ENCODE results near the gene IKZF5. TPM values are rescaled to one million over a fixed set of nuclear protein-coding genes. Genes with fewer than 3 reads are reported as not detected.

The IKZF5 gene
- total RNA-seq, 1 experiment from 2014 or later: 14.8 TPM

GRCh38 chr10:122984708-122985107, 23.9 kb downstream of the IKZF5 start:
- no peaks in the 10 kb centered on the region for H3K36me3 ChIP-seq (ENCODE audit: insufficient read depth, low read length)

GRCh38 chr10:122983898-122984297, 24.7 kb downstream of the IKZF5 start:
- Histone ChIP-seq H3K27ac (ENCODE audit: low read length) (no peak overlapping the region), H3K4me3 (ENCODE audit: low read length) (no peak overlapping the region), H3K4me1 (ENCODE audit: low read length) (peaks cover 17% of the 10 kb centered on the region), H3K4me2 (ENCODE audit: low read depth, low read length, poor library complexity, severe bottlenecking) (no peak overlapping the region), H4K20me1 (ENCODE audit: insufficient read depth, low read depth, low read length) (no peaks in the 10 kb centered on the region), H3K79me2 (ENCODE audit: low read length) (no peaks in the 10 kb centered on the region), H3K9ac (ENCODE audit: low read length) (no peak overlapping the region), H3K9me2 (replicated peaks; ENCODE audit: insufficient read depth, low read length) (no peaks in the 10 kb centered on the region), H3K27me3 (ENCODE audit: low read length) (no peaks in the 10 kb centered on the region), H3K9me3 (ENCODE audit: low read length) (no peaks in the 10 kb centered on the region), H3K36me3 (ENCODE audit: insufficient read depth, low read length) (no peaks in the 10 kb centered on the region), H2AFZ (ENCODE audit: low read length) (no peak overlapping the region)
- DNase-seq: no peak

More at GRCh38 chr10:122984708-122985107, 23.9 kb downstream of the IKZF5 start:
- no peaks in the 10 kb centered on the region for H3K9me3 ChIP-seq (ENCODE audit: low read length)
- H3K4me2 ChIP-seq (ENCODE audit: low read depth, low read length, poor library complexity, severe bottlenecking): no peak overlapping the region
- no peak for DNase-seq
- no peak overlapping the region for H3K27ac ChIP-seq (ENCODE audit: low read length)
- no peak overlapping the region for H2AFZ ChIP-seq (ENCODE audit: low read length)
- no peak overlapping the region for H3K9ac ChIP-seq (ENCODE audit: low read length)
- no peaks in the 10 kb centered on the region for H4K20me1 ChIP-seq (ENCODE audit: insufficient read depth, low read depth, low read length)
- no peaks in the 10 kb centered on the region for H3K27me3 ChIP-seq (ENCODE audit: low read length)
- no peaks in the 10 kb centered on the region for H3K79me2 ChIP-seq (ENCODE audit: low read length)
- peaks cover 16% of the 10 kb centered on the region for H3K4me1 ChIP-seq (ENCODE audit: low read length)
- no peaks in the 10 kb centered on the region for H3K9me2 ChIP-seq (replicated peaks; ENCODE audit: insufficient read depth, low read length)
- H3K4me3 ChIP-seq (ENCODE audit: low read length): no peak overlapping the region

GRCh38 chr10:122981066-122981464, 27.5 kb downstream of the IKZF5 start:
- Histone ChIP-seq H2AFZ (ENCODE audit: low read length) (0 out of 2 replicates have a peak overlapping the region, but pooled peaks have one; percentile 27), H3K4me3 (ENCODE audit: low read length) (peak overlapping the region; percentile 81), H3K36me3 (ENCODE audit: insufficient read depth, low read length) (no peaks in the 10 kb centered on the region), H3K4me1 (ENCODE audit: low read length) (peaks cover 17% of the 10 kb centered on the region), H4K20me1 (ENCODE audit: insufficient read depth, low read depth, low read length) (no peaks in the 10 kb centered on the region), H3K9ac (ENCODE audit: low read length) (peak overlapping the region; percentile 63), H3K9me2 (replicated peaks; ENCODE audit: insufficient read depth, low read length) (no peaks in the 10 kb centered on the region), H3K27ac (ENCODE audit: low read length) (no peak overlapping the region), H3K9me3 (ENCODE audit: low read length) (no peaks in the 10 kb centered on the region), H3K4me2 (ENCODE audit: low read depth, low read length, poor library complexity, severe bottlenecking) (peak overlapping the region; percentile 86), H3K27me3 (ENCODE audit: low read length) (no peaks in the 10 kb centered on the region), H3K79me2 (ENCODE audit: low read length) (no peaks in the 10 kb centered on the region)
- DNase-seq: peak; percentile 66

GRCh38 chr10:122980209-122981065, 28.2 kb downstream of the IKZF5 start, which contains the start of gene PSTK:
TSS of gene PSTK (plus strand) at chr10:122980401. CDS start at chr10:122980480, 79 bp downstream.
- H3K27me3 ChIP-seq (ENCODE audit: low read length): no peaks in the 10 kb centered on the region
- peak within 1 kb of the TSS; percentile 48; the same call in 1 of the 2 replicates for H3K27ac ChIP-seq (ENCODE audit: low read length)
- no peaks in the 10 kb centered on the region for H4K20me1 ChIP-seq (ENCODE audit: insufficient read depth, low read depth, low read length)
- peak within 1 kb of the TSS; percentile 86 for H3K4me2 ChIP-seq (ENCODE audit: low read depth, low read length, poor library complexity, severe bottlenecking)
- H3K4me3 ChIP-seq (ENCODE audit: low read length): peak within 1 kb of the TSS; percentile 81
- H3K9ac ChIP-seq (ENCODE audit: low read length): peak within 1 kb of the TSS; percentile 84
- peak; percentile 97 for DNase-seq
- no peaks in the 10 kb centered on the region for H3K9me2 ChIP-seq (replicated peaks; ENCODE audit: insufficient read depth, low read length)
- no peaks in the 10 kb centered on the region for H3K9me3 ChIP-seq (ENCODE audit: low read length)
- H2AFZ ChIP-seq (ENCODE audit: low read length): peak within 1 kb of the TSS; percentile 88
- peaks cover 17% of the 10 kb centered on the region for H3K4me1 ChIP-seq (ENCODE audit: low read length)
- no peaks in the 10 kb centered on the region for H3K36me3 ChIP-seq (ENCODE audit: insufficient read depth, low read length)
- H3K79me2 ChIP-seq (ENCODE audit: low read length): no peaks in the 10 kb centered on the region

GRCh38 chr10:122974543-122975064, 34.0 kb downstream of the IKZF5 start:
- no peak overlapping the region for H3K4me3 ChIP-seq (ENCODE audit: low read length)
- H3K9me3 ChIP-seq (ENCODE audit: low read length): no peaks in the 10 kb centered on the region
- H2AFZ ChIP-seq (ENCODE audit: low read length): no peak overlapping the region
- no peaks in the 10 kb centered on the region for H3K9me2 ChIP-seq (replicated peaks; ENCODE audit: insufficient read depth, low read length)
- H3K27ac ChIP-seq (ENCODE audit: low read length): no peak overlapping the region
- H3K9ac ChIP-seq (ENCODE audit: low read length): no peak overlapping the region
- no peaks in the 10 kb centered on the region for H3K36me3 ChIP-seq (ENCODE audit: insufficient read depth, low read length)
- H3K4me1 ChIP-seq (ENCODE audit: low read length): peaks cover 16% of the 10 kb centered on the region
- no peaks in the 10 kb centered on the region for H3K79me2 ChIP-seq (ENCODE audit: low read length)
- H4K20me1 ChIP-seq (ENCODE audit: insufficient read depth, low read depth, low read length): no peaks in the 10 kb centered on the region
- DNase-seq: peak; percentile 46
- no peaks in the 10 kb centered on the region for H3K27me3 ChIP-seq (ENCODE audit: low read length)
- H3K4me2 ChIP-seq (ENCODE audit: low read depth, low read length, poor library complexity, severe bottlenecking): no peak overlapping the region

GRCh38 chr10:122974023-122974422, 34.6 kb downstream of the IKZF5 start:
- Histone ChIP-seq H3K4me2 (ENCODE audit: low read depth, low read length, poor library complexity, severe bottlenecking) (no peak overlapping the region), H3K9ac (ENCODE audit: low read length) (no peak overlapping the region), H3K27ac (ENCODE audit: low read length) (no peak overlapping the region), H4K20me1 (ENCODE audit: insufficient read depth, low read depth, low read length) (no peaks in the 10 kb centered on the region), H2AFZ (ENCODE audit: low read length) (no peak overlapping the region), H3K4me3 (ENCODE audit: low read length) (no peak overlapping the region), H3K27me3 (ENCODE audit: low read length) (no peaks in the 10 kb centered on the region), H3K36me3 (ENCODE audit: insufficient read depth, low read length) (no peaks in the 10 kb centered on the region), H3K9me2 (replicated peaks; ENCODE audit: insufficient read depth, low read length) (no peaks in the 10 kb centered on the region), H3K4me1 (ENCODE audit: low read length) (peaks cover 16% of the 10 kb centered on the region), H3K9me3 (ENCODE audit: low read length) (no peaks in the 10 kb centered on the region), H3K79me2 (ENCODE audit: low read length) (no peaks in the 10 kb centered on the region)
- no peak for DNase-seq

GRCh38 chr10:122968698-122969097, 39.9 kb downstream of the IKZF5 start:
- Histone ChIP-seq H3K4me3 (ENCODE audit: low read length) (no peak overlapping the region), H3K27ac (ENCODE audit: low read length) (no peak overlapping the region), H3K9me2 (replicated peaks; ENCODE audit: insufficient read depth, low read length) (no peaks in the 10 kb centered on the region), H4K20me1 (ENCODE audit: insufficient read depth, low read depth, low read length) (no peaks in the 10 kb centered on the region), H3K27me3 (ENCODE audit: low read length) (no peaks in the 10 kb centered on the region), H3K9me3 (ENCODE audit: low read length) (no peaks in the 10 kb centered on the region), H3K36me3 (ENCODE audit: insufficient read depth, low read length) (no peaks in the 10 kb centered on the region), H3K4me1 (ENCODE audit: low read length) (peaks cover 3% of the 10 kb centered on the region; the same call in 1 of the 2 replicates), H3K9ac (ENCODE audit: low read length) (no peak overlapping the region), H3K79me2 (ENCODE audit: low read length) (no peaks in the 10 kb centered on the region), H2AFZ (ENCODE audit: low read length) (no peak overlapping the region), H3K4me2 (ENCODE audit: low read depth, low read length, poor library complexity, severe bottlenecking) (no peak overlapping the region)
- no peak for DNase-seq

- Histone ChIP-seq H3K27me3 (ENCODE audit: low read length) (no peaks in the 10 kb centered on the region), H3K36me3 (ENCODE audit: insufficient read depth, low read length) (no peaks in the 10 kb centered on the region)
- no peak for DNase-seq
Measured at GRCh38 chr10:122966879-122967278, 41.7 kb downstream of the IKZF5 start.

More at GRCh38 chr10:122966879-122967278, 41.7 kb downstream of the IKZF5 start:
- no peak overlapping the region for H2AFZ ChIP-seq (ENCODE audit: low read length)
- H3K4me3 ChIP-seq (ENCODE audit: low read length): no peak overlapping the region
- H3K79me2 ChIP-seq (ENCODE audit: low read length): no peaks in the 10 kb centered on the region
- H4K20me1 ChIP-seq (ENCODE audit: insufficient read depth, low read depth, low read length): no peaks in the 10 kb centered on the region
- H3K4me2 ChIP-seq (ENCODE audit: low read depth, low read length, poor library complexity, severe bottlenecking): no peak overlapping the region
- no peaks in the 10 kb centered on the region for H3K9me3 ChIP-seq (ENCODE audit: low read length)
- no peaks in the 10 kb centered on the region for H3K4me1 ChIP-seq (ENCODE audit: low read length)
- H3K9me2 ChIP-seq (replicated peaks; ENCODE audit: insufficient read depth, low read length): no peaks in the 10 kb centered on the region
- H3K27ac ChIP-seq (ENCODE audit: low read length): no peak overlapping the region
- no peak overlapping the region for H3K9ac ChIP-seq (ENCODE audit: low read length)

All from Karpas-422 (cell line).